Epithelial cell of proximal tubule (primary cell): ENCODE results near the gene SFXN2. TPM values are rescaled to one million over a fixed set of nuclear protein-coding genes. Genes with fewer than 3 reads are reported as not detected.
"Not testable (repeated sequence)": the region's sequence is repeated elsewhere in the genome, so short reads cannot be mapped to it uniquely, and the experiment has no call there.

Experiments
- DNase-seq: peaks from one replicate; pipeline ENCODE4 v3.0.0-alpha.2; 2011; ENCODE audit warnings: low read depth
- H3K4me3 ChIP-seq: 2 replicates; pipeline ENCODE4 v1.5.1; 2011; ENCODE audit warnings: low read depth, mild to moderate bottlenecking, low read length
- CTCF ChIP-seq: conservative IDR thresholded peaks from 2 replicates; pipeline ENCODE4 v1.5.1; 2012; ENCODE audit warnings: low read depth, mild to moderate bottlenecking, low read length
- total RNA-seq: library from RNA; depleted of rRNA; stranded (reverse); fragments of >200 nt; gene quantifications from 2 replicates; pipeline ENCODE4 v1.2.3, GENCODE V29; 2015

SFXN2 gene
- 5.3 and 18.9 TPM in 2 replicates for total RNA-seq

GRCh38 chr10:102714621-102715455, at the start of gene SFXN2:
SFXN2 (plus strand) TSS chr10:102714636; CDS start chr10:102726637, 12,001 bp downstream.
- no peak for DNase-seq

GRCh38 chr10:102665904-102666509, 48.4 kb upstream of the SFXN2 start:
- TF ChIP-seq CTCF = no peak
- DNase-seq = peak; percentile 78
- H3K4me3 ChIP-seq = peak overlapping the region; percentile 16

More at GRCh38 chr10:102714621-102715455, at the start of gene SFXN2:
- TF ChIP-seq CTCF = no peak
- peak within 1 kb of the TSS; percentile 99 for H3K4me3 ChIP-seq

- DNase-seq, H3K4me3 ChIP-seq: not testable (repeated sequence)
These were observed 47.0 kb upstream of the SFXN2 start for GRCh38 chr10:102667411-102667810.

- no peak for DNase-seq
- no peak overlapping the region for H3K4me3 ChIP-seq
- no peak for TF ChIP-seq CTCF
These were observed 45.9 kb upstream of the SFXN2 start for GRCh38 chr10:102668326-102669107.

- peak; percentile 64 for TF ChIP-seq CTCF
These were observed 45.0 kb upstream of the SFXN2 start for GRCh38 chr10:102669206-102670064.

GRCh38 chr10:102670065-102670670, 44.3 kb upstream of the SFXN2 start:
- no peak for DNase-seq
- no peak overlapping the region for H3K4me3 ChIP-seq
- no peak for TF ChIP-seq CTCF

More at GRCh38 chr10:102669206-102670064, 45.0 kb upstream of the SFXN2 start:
- no peak overlapping the region for H3K4me3 ChIP-seq
- no peak for DNase-seq
